Trophoblast cell (in vitro differentiated cells and primary cell): Measurements from ENCODE around the gene RSBN1.

Experiments used
- DNase-seq, 2 donors: peaks; one replicate each; pipeline ENCODE4 v3.0.0-alpha.2; 2016
- H2AFZ ChIP-seq: 2 replicates; pipeline ENCODE4 v1.6.1; 2013; ENCODE audit warnings: low read length, moderate library complexity, mild to moderate bottlenecking; ENCODE audit not compliant: insufficient read depth, poor library complexity
- H2AK5ac ChIP-seq: 2 replicates; pipeline ENCODE4 v1.6.1; 2013; ENCODE audit warnings: mild to moderate bottlenecking, low read length
- H2BK120ac ChIP-seq: 2 replicates; pipeline ENCODE4 v1.6.1; 2013; ENCODE audit warnings: low read length, mild to moderate bottlenecking, moderate library complexity; ENCODE audit not compliant: insufficient read depth, poor library complexity
- H2BK12ac ChIP-seq: 2 replicates; pipeline ENCODE4 v1.6.1; 2013; ENCODE audit warnings: mild to moderate bottlenecking, low read length, moderate library complexity
- H2BK5ac ChIP-seq: 2 replicates; pipeline ENCODE4 v1.6.1; 2013; ENCODE audit warnings: low read length, low read depth, moderate library complexity, mild to moderate bottlenecking; ENCODE audit not compliant: poor library complexity
- H3K14ac ChIP-seq: 2 replicates; pipeline ENCODE4 v1.6.1; 2013; ENCODE audit warnings: mild to moderate bottlenecking, low read length
- H3K18ac ChIP-seq: 2 replicates; pipeline ENCODE4 v1.6.1; 2013; ENCODE audit warnings: mild to moderate bottlenecking, low read length
- H3K23ac ChIP-seq: 2 replicates; pipeline ENCODE4 v1.6.1; 2013; ENCODE audit warnings: low read length
- H3K27ac ChIP-seq: 2 replicates; pipeline ENCODE4 v1.5.1; 2013; ENCODE audit warnings: low read depth, mild to moderate bottlenecking, inconsistent platforms, low read length, moderate library complexity
- H3K27me3 ChIP-seq: 2 replicates; pipeline ENCODE4 v1.6.1; 2013; ENCODE audit warnings: inconsistent platforms, mild to moderate bottlenecking, low read length, moderate library complexity; ENCODE audit not compliant: insufficient read depth
- H3K36me3 ChIP-seq, 2 experiments: 1 replicate in 1 of 2; 2 replicates in 1 of 2; pipeline ENCODE4 v1.6.1; 2013; ENCODE audit warnings: low read length in 2 of 2, mild to moderate bottlenecking in 2 of 2, moderate library complexity in 1 of 2; ENCODE audit not compliant: insufficient read depth in 2 of 2, control insufficient read depth in 1 of 2
- H3K4ac ChIP-seq: 2 replicates; pipeline ENCODE4 v1.6.1; 2013; ENCODE audit warnings: low read depth, mild to moderate bottlenecking, low read length, moderate library complexity
- H3K4me1 ChIP-seq, 2 experiments: 1 replicate in 1 of 2; 2 replicates in 1 of 2; pipeline ENCODE4 v1.6.1; 2013; ENCODE audit warnings: low read length in 2 of 2, mild to moderate bottlenecking in 2 of 2, moderate library complexity in 1 of 2; ENCODE audit not compliant: insufficient read depth in 2 of 2, control insufficient read depth in 1 of 2
- H3K4me2 ChIP-seq: 2 replicates; pipeline ENCODE4 v1.6.1; 2013; ENCODE audit warnings: inconsistent platforms, mild to moderate bottlenecking, low read length, moderate library complexity
- H3K4me3 ChIP-seq: 2 replicates; pipeline ENCODE4 v1.5.1; 2013; ENCODE audit warnings: mild to moderate bottlenecking, low read depth, low read length, inconsistent platforms
- H3K79me1 ChIP-seq: one replicate; pipeline ENCODE4 v1.6.1; 2013; ENCODE audit warnings: low read length
- H3K79me2 ChIP-seq: 2 replicates; pipeline ENCODE4 v1.6.1; 2013; ENCODE audit warnings: low read length, mild to moderate bottlenecking; ENCODE audit not compliant: control insufficient read depth, insufficient read depth, poor library complexity
- H3K9ac ChIP-seq: 2 replicates; pipeline ENCODE4 v1.6.1; 2013; ENCODE audit warnings: mild to moderate bottlenecking, low read length
- H3K9me3 ChIP-seq: 2 replicates; pipeline ENCODE4 v1.6.1; 2013; ENCODE audit warnings: low read depth, mild to moderate bottlenecking, control low read depth, inconsistent platforms, low read length; ENCODE audit not compliant: insufficient read depth
- H4K12ac ChIP-seq: 2 replicates; pipeline ENCODE4 v1.6.1; 2013; ENCODE audit warnings: low read depth, mild to moderate bottlenecking, low read length, moderate library complexity
- H4K8ac ChIP-seq: 2 replicates; pipeline ENCODE4 v1.6.1; 2013; ENCODE audit warnings: low read depth, mild to moderate bottlenecking, low read length, moderate library complexity
- H4K91ac ChIP-seq: one replicate; pipeline ENCODE4 v1.6.1; 2013; ENCODE audit warnings: low read depth, mild to moderate bottlenecking, low read length, moderate library complexity
- WGBS: extraction: QIAGEN DNeasy Blood & Tissue Kit; methylation state at CpG from one replicate; pipeline ENCODE4 v1.1.7; 2013; ENCODE audit warnings: missing lambda C conversion rate; ENCODE audit not compliant: insufficient read length, insufficient coverage; ENCODE audit errors: extremely low coverage; 5-methylcytosine and 5-hydroxymethylcytosine counted together

Gene RSBN1

DNA sequence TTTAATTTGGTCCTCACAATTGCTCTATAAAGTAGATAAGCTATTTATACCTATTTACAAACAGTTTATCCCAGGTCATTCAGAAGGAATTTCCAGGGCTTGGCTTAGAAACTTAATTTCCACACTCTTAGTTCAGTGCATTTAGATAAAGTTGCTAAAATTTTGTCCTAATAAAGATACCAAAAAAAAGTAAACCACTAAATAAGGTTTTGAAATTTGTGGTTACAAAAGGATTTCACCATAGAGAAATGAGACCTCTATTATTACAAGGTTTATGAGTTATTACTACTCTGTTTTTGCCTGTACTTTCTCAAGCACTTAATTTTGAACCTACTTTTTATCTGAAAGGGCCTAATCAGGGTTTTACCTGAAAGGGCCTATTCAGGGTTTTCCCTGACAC lies 36.8 kb upstream of the RSBN1 start:
- Histone ChIP-seq H4K8ac (no peak overlapping the region), H3K4me1 (no peaks in the 10 kb centered on the region), H2BK12ac (no peak overlapping the region), H2BK5ac (no peak overlapping the region), H3K4ac (no peak overlapping the region), H2AK5ac (no peak overlapping the region), H3K9me3 (no peaks in the 10 kb centered on the region), H4K91ac (no peak overlapping the region), H2AFZ (no peak overlapping the region), H3K4me3 (no peak overlapping the region), H3K18ac (no peak overlapping the region), H3K79me1 (no peaks in the 10 kb centered on the region), H4K12ac (no peak overlapping the region), H3K79me2 (no peaks in the 10 kb centered on the region), H3K4me2 (no peak overlapping the region), H3K27ac (no peak overlapping the region), H3K14ac (no peak overlapping the region), H3K27me3 (no peaks in the 10 kb centered on the region), H3K36me3 (no peaks in the 10 kb centered on the region), H3K9ac (no peak overlapping the region), H3K23ac (no peak overlapping the region), H2BK120ac (no peak overlapping the region)
- no peak for DNase-seq

DNA sequence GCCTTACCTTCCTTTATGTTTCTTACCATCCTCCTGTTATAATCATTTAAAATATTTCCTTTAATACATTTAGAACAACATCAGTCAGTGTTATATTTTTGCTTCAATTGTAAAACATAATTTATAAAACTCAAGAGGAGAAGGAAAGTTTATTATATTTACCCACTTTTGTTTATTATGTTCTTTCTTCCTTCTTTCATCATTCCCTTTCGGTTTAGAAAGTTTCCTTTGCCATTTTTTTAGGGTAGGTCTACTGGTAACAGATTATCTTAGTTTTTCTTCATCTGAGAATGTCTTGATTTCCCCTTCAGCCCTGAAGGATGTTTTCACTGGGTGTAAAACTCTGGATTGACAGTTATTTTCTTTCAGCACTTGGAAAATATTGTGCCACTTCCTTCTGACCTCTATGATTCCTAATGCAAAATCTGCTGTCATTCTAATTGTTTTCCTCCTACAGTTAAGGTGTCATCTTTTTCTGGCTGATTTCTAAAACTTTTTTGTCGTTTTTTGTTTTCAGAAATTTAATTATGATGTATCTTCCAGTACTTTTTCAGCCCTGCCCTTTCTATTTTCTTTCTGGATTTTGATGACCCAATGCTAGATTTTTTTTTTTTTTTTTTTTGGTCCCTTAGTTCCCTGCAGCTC lies 34.2 kb upstream of the RSBN1 start:
- H3K79me2 ChIP-seq: no peaks in the 10 kb centered on the region
- H3K36me3 ChIP-seq: no peaks in the 10 kb centered on the region
- H4K12ac ChIP-seq: no peak overlapping the region
- H3K18ac ChIP-seq: no peak overlapping the region
- no peak overlapping the region for H3K14ac ChIP-seq
- H4K91ac ChIP-seq: no peak overlapping the region
- H2BK5ac ChIP-seq: no peak overlapping the region
- H3K27me3 ChIP-seq: no peaks in the 10 kb centered on the region
- H3K4me2 ChIP-seq: no peak overlapping the region
- no CpG with 5 or more reads among the region's 2 CpGs for WGBS
- H3K4ac ChIP-seq: no peak overlapping the region
- no peak overlapping the region for H2BK12ac ChIP-seq
- no peak overlapping the region for H2AFZ ChIP-seq
- no peak overlapping the region for H2BK120ac ChIP-seq
- H3K9me3 ChIP-seq: no peaks in the 10 kb centered on the region
- no peak overlapping the region for H3K27ac ChIP-seq
- no peak overlapping the region for H3K23ac ChIP-seq
- H3K4me3 ChIP-seq: no peak overlapping the region
- H4K8ac ChIP-seq: no peak overlapping the region
- H3K9ac ChIP-seq: no peak overlapping the region
- no peak overlapping the region for H2AK5ac ChIP-seq
- no peaks in the 10 kb centered on the region for H3K79me1 ChIP-seq
- H3K4me1 ChIP-seq: no peaks in the 10 kb centered on the region
- DNase-seq: no peak

DNA sequence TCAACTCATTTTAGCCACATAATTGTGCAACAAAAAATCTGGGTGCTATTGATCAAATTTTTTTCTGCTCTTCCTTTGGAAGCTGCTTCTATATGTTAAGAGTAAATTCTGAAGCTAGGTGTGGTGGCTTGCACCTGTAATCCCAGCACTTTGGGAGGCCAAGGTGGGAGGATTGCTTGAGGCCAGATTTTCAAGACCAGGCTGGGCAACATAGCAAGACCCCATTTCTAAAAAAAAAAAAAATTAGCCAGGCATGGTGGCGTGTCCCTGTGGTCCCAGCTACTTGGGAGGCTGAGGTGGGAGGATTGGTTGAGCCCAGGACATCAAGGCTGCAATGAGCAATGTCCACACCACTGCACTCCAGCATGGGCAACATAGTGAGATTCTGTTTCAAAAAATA lies 24.3 kb upstream of the RSBN1 start:
- H3K4ac ChIP-seq: no peak overlapping the region
- no peak overlapping the region for H3K14ac ChIP-seq
- no peak overlapping the region for H3K18ac ChIP-seq
- no peak overlapping the region for H2BK5ac ChIP-seq
- H3K4me2 ChIP-seq: no peak overlapping the region
- H3K79me1 ChIP-seq: no peaks in the 10 kb centered on the region
- no peak overlapping the region for H4K91ac ChIP-seq
- no peak overlapping the region for H4K8ac ChIP-seq
- H3K79me2 ChIP-seq: no peaks in the 10 kb centered on the region
- no peak overlapping the region for H2AK5ac ChIP-seq
- no peaks in the 10 kb centered on the region for H3K9me3 ChIP-seq
- no peak for DNase-seq
- H3K4me3 ChIP-seq: no peak overlapping the region
- H3K27me3 ChIP-seq: no peaks in the 10 kb centered on the region
- H3K27ac ChIP-seq: no peak overlapping the region
- no peak overlapping the region for H3K23ac ChIP-seq
- no peak overlapping the region for H4K12ac ChIP-seq
- H3K4me1 ChIP-seq: no peaks in the 10 kb centered on the region
- no peak overlapping the region for H2BK120ac ChIP-seq
- no peak overlapping the region for H2BK12ac ChIP-seq
- WGBS: no CpG with 5 or more reads among the region's 1 CpG
- no peak overlapping the region for H2AFZ ChIP-seq
- H3K36me3 ChIP-seq: no peaks in the 10 kb centered on the region
- no peak overlapping the region for H3K9ac ChIP-seq

DNA sequence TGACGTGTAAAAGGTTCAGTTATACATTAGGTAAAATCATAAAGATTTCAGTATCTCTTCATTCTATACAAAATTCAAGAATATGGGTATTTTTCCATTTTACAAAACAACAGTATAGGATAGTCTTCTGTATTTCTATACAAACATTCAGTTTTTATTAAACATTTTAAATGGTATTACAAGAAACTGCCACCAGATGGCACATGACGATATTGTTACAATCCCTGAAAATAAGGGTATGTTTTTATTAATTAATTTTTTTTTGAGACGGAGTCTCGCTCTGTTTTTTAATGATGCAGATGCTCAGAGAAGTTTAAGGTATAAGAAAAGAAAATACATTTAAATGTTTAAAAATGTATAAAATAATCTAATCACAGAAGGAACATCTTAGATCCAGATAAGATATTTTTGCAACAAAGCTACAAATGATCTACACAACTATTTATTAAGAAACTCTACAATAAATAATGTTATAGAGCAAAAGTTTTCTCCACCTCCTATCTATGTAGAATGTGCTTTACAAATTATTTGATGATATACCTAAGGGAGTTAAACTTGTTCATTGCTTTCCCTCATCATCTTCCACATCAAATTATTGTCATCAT lies 23.5 kb upstream of the RSBN1 start:
- H3K27ac ChIP-seq: no peak overlapping the region
- no peak overlapping the region for H4K12ac ChIP-seq
- no peak overlapping the region for H2BK120ac ChIP-seq
- no peak overlapping the region for H2BK12ac ChIP-seq
- no peaks in the 10 kb centered on the region for H3K79me1 ChIP-seq
- WGBS: no CpG with 5 or more reads among the region's 4 CpGs
- H3K18ac ChIP-seq: no peak overlapping the region
- H3K4ac ChIP-seq: no peak overlapping the region
- H4K91ac ChIP-seq: no peak overlapping the region
- H3K36me3 ChIP-seq: no peaks in the 10 kb centered on the region
- H3K4me1 ChIP-seq: no peaks in the 10 kb centered on the region
- H2AFZ ChIP-seq: no peak overlapping the region
- H3K27me3 ChIP-seq: no peaks in the 10 kb centered on the region
- no peak overlapping the region for H3K23ac ChIP-seq
- no peak overlapping the region for H3K4me2 ChIP-seq
- H3K4me3 ChIP-seq: no peak overlapping the region
- no peak overlapping the region for H3K14ac ChIP-seq
- peak; percentile 11 to 84 for DNase-seq
- H3K79me2 ChIP-seq: no peaks in the 10 kb centered on the region
- no peak overlapping the region for H2BK5ac ChIP-seq
- H2AK5ac ChIP-seq: no peak overlapping the region
- no peaks in the 10 kb centered on the region for H3K9me3 ChIP-seq
- no peak overlapping the region for H4K8ac ChIP-seq
- no peak overlapping the region for H3K9ac ChIP-seq
